HepG2 (cell line): ENCODE data around the gene COQ5. TPM values are rescaled to one million over a fixed set of nuclear protein-coding genes. Genes with fewer than 3 reads are reported as not detected.

Experiments used
- ATAC-seq: fragments of 200-7000 bp; cut with Tn5 transposase; 3 replicates; pipeline ENCODE4 v1.9.1; 2020; ENCODE audit warnings: mild to moderate bottlenecking, moderate library complexity
- BruUV-seq: library from RNA; stranded (reverse); fragments of 400-500 nt; replicated peaks from 2 replicates; lab custom pipeline; 2021; lab: Mats Ljungman, UMichigan
- CTCF ChIA-PET: fragments of 300-600 bp; formaldehyde crosslinking; extraction: SDS; loops from one replicate; lab custom pipeline; 2021; ENCODE audit warnings: low total read pairs, inconsistent platforms, low intra/inter-chr PET ratio; lab: Yijun Ruan, JAX
- POLR2A ChIA-PET: fragments of 350-600 bp; sonication (Branson Sonifier 250); formaldehyde crosslinking; loops from one replicate; lab custom pipeline; 2020; ENCODE audit warnings: antibody characterized with exemption, inconsistent platforms; lab: Yijun Ruan, JAX
- DNase-seq: peaks from one replicate; pipeline ENCODE4 v3.0.0-alpha.2; 2015; ENCODE audit warnings: low spot score
- FAIRE-seq: peaks from 3 replicates; lab custom pipeline; 2011; peaks lifted over from hg19 to GRCh38; lab: Jason Lieb, UNC
- H2AFZ ChIP-seq: one replicate; pipeline ENCODE4 v1.6.1; 2011; ENCODE audit warnings: low read length, inconsistent platforms
- H3K27ac ChIP-seq: fragments of 300-600 bp; 3 replicates; pipeline ENCODE4 v1.8.0; 2011; ENCODE audit warnings: mixed run types, mild to moderate bottlenecking, mixed read lengths, low read length, inconsistent platforms; ENCODE audit not compliant: insufficient read depth; ENCODE audit errors: extremely low read length
- H3K27me3 ChIP-seq, 2 experiments: fragments of 200-600 bp in 1 of 2; 2 replicates in 1 of 2; 3 replicates in 1 of 2; pipeline versions ENCODE4 v1.6.0 to v1.8.0; 2011; ENCODE audit warnings: low read length in 2 of 2, mild to moderate bottlenecking in 2 of 2, moderate library complexity in 2 of 2, inconsistent platforms in 1 of 2; ENCODE audit not compliant: insufficient read depth in 2 of 2, control insufficient read depth in 1 of 2
- H3K36me3 ChIP-seq, 2 experiments: fragments of 200-600 bp in 1 of 2; replicated peaks in 1 of 2; 2 replicates in 1 of 2; 3 replicates in 1 of 2; pipeline versions ENCODE4 v1.5.1 to v1.8.0; 2011; ENCODE audit warnings: low read length in 2 of 2, inconsistent platforms in 1 of 2; ENCODE audit not compliant: insufficient read depth in 2 of 2, control insufficient read depth in 1 of 2
- H3K4me1 ChIP-seq: 2 replicates; pipeline ENCODE4 v1.5.1; 2012; ENCODE audit warnings: low read length, inconsistent platforms; ENCODE audit not compliant: insufficient read depth
- H3K4me2 ChIP-seq: 2 replicates; pipeline ENCODE4 v1.6.0; 2011; ENCODE audit warnings: low read depth, low read length, inconsistent platforms
- H3K4me3 ChIP-seq, 3 experiments: fragments of 200-600 bp in 1 of 3; sonication (generic), shearing (Covaris generic) in 1 of 3; replicated peaks in 1 of 3; 2 replicates each; pipeline ENCODE4 v1.5.1; 2011 to 2016; ENCODE audit warnings: low read length in 3 of 3, inconsistent platforms in 2 of 3, low read depth in 2 of 3, mild to moderate bottlenecking in 2 of 3, control low read depth in 1 of 3, mixed read lengths in 1 of 3; ENCODE audit not compliant: insufficient read depth in 1 of 3
- H3K79me2 ChIP-seq: one replicate; pipeline ENCODE4 v1.6.1; 2011; ENCODE audit warnings: low read length, inconsistent platforms; ENCODE audit not compliant: insufficient read depth
- H3K9ac ChIP-seq: 2 replicates; pipeline ENCODE4 v1.6.0; 2011; ENCODE audit warnings: mild to moderate bottlenecking, low read depth, low read length, inconsistent platforms; ENCODE audit not compliant: insufficient read depth
- H3K9me3 ChIP-seq: 2 replicates; pipeline ENCODE4 v1.5.1; 2012; ENCODE audit warnings: mild to moderate bottlenecking, low read length
- H4K20me1 ChIP-seq: 2 replicates; pipeline ENCODE4 v1.6.0; 2011; ENCODE audit warnings: inconsistent platforms, mild to moderate bottlenecking, low read length, moderate library complexity; ENCODE audit not compliant: insufficient read depth
- HNRNPL ChIP-seq: fragments of 200-400 bp; formaldehyde crosslinking; IDR thresholded peaks from 2 replicates; pipeline ENCODE4 v1.6.1; 2017; ENCODE audit warnings: mild to moderate bottlenecking, low read depth, low read length
- KLF13 ChIP-seq: sonication (generic); formaldehyde crosslinking; IDR thresholded peaks from 2 replicates; pipeline ENCODE4 v1.4.0; 2020; ENCODE audit warnings: mild to moderate bottlenecking, missing genetic modification reagents
- MYC ChIP-seq: sonication (generic); formaldehyde crosslinking; IDR thresholded peaks from 2 replicates; pipeline ENCODE4 v1.9.0; 2021; ENCODE audit warnings: missing genetic modification reagents, borderline replicate concordance
- RFXANK ChIP-seq: IDR thresholded peaks from 2 replicates; pipeline ENCODE4 v1.6.1; 2016
- SOX13 ChIP-seq, 3 experiments: fragments of 450-650 bp in 1 of 3; sonication (generic) in 1 of 3; formaldehyde crosslinking in 1 of 3; IDR thresholded peaks in 2 of 3; conservative IDR thresholded peaks in 1 of 3; 2 replicates each; pipeline versions ENCODE4 v1.5.0 to v1.6.1; 2016 to 2020; ENCODE audit warnings: antibody characterized with exemption in 1 of 3, mild to moderate bottlenecking in 1 of 3, missing compliant biosample characterization in 1 of 3, missing genetic modification reagents in 1 of 3, moderate library complexity in 1 of 3
- SYNCRIP ChIP-seq: fragments of 200-400 bp; formaldehyde crosslinking; IDR thresholded peaks from 2 replicates; pipeline ENCODE4 v1.6.1; 2018; ENCODE audit warnings: mild to moderate bottlenecking, low read depth, low read length; ENCODE audit not compliant: insufficient read depth
- TMF1 ChIP-seq: sonication (generic); formaldehyde crosslinking; IDR thresholded peaks from 2 replicates; pipeline ENCODE4 v1.8.1; 2022; ENCODE audit warnings: low read depth, missing genetic modification reagents
- ZC3H13 ChIP-seq: sonication (generic); formaldehyde crosslinking; IDR thresholded peaks from 2 replicates; pipeline ENCODE4 v1.8.1; 2023; ENCODE audit warnings: mild to moderate bottlenecking, missing genetic modification reagents, moderate library complexity
- ZNF235 ChIP-seq: sonication (generic); formaldehyde crosslinking; IDR thresholded peaks from 2 replicates; pipeline ENCODE4 v1.8.1; 2023; ENCODE audit warnings: mild to moderate bottlenecking, missing genetic modification reagents, borderline replicate concordance
- ZNF484 ChIP-seq: sonication (generic); formaldehyde crosslinking; IDR thresholded peaks from 2 replicates; pipeline ENCODE4 v1.5.1; 2020; ENCODE audit warnings: mild to moderate bottlenecking, low read depth, missing genetic modification reagents, borderline replicate concordance
- ZNF558 ChIP-seq: sonication (generic); formaldehyde crosslinking; IDR thresholded peaks from 2 replicates; pipeline ENCODE4 v1.9.0; 2022; ENCODE audit warnings: mild to moderate bottlenecking, missing genetic modification reagents, borderline replicate concordance
- ZNF569 ChIP-seq: sonication (generic); formaldehyde crosslinking; IDR thresholded peaks from 2 replicates; pipeline ENCODE4 v1.5.0; 2020; ENCODE audit warnings: mild to moderate bottlenecking, missing genetic modification reagents, moderate library complexity, borderline replicate concordance
- ZNF598 ChIP-seq: sonication (generic); formaldehyde crosslinking; IDR thresholded peaks from 2 replicates; pipeline ENCODE4 v1.5.1; 2020; ENCODE audit warnings: mild to moderate bottlenecking, missing genetic modification reagents, borderline replicate concordance
- ZNF775 ChIP-seq: sonication (generic); formaldehyde crosslinking; IDR thresholded peaks from 2 replicates; pipeline ENCODE4 v1.4.0; 2020; ENCODE audit warnings: missing genetic modification reagents, mild to moderate bottlenecking, moderate library complexity, borderline replicate concordance
- WGBS: methylation state at CpG from one replicate; pipeline ENCODE4 v1.1.6; 2017; ENCODE audit warnings: low lambda C conversion rate; 5-methylcytosine and 5-hydroxymethylcytosine counted together
- in situ Hi-C: cut with HindIII; loops from 2 replicates; pipeline ENCODE4 v1.10.0; 2017; ENCODE audit warnings: low pct_unique_long_range_greater_than_20kb; ENCODE audit not compliant: extremely low pct_ligation_motif_present
- intact Hi-C: fragments of 100-400 bp; cut with micrococcal nuclease; formaldehyde crosslinking; loops from one replicate; pipeline ENCODE4 v1.10.0; 2022; ENCODE audit not compliant: unreplicated experiment
- polyA plus RNA-seq, 8 experiments: library from polyadenylated mRNA; depleted of rRNA in 3 of 8; stranded (reverse) in 7 of 8; unstranded in 1 of 8; fragments of >200 nt; fragmentation: Illumina TruSeq in 4 of 8; extraction: Trizol in 4 of 8; gene quantifications; 2 replicates each; pipeline versions ENCODE4 v1.2.1 to v1.2.3, GENCODE V29; 2011 to 2016; ENCODE audit warnings: low read depth in 4 of 8, missing spikeins in 1 of 8, mixed read lengths in 1 of 8; ENCODE audit not compliant: insufficient read depth in 1 of 8
- total RNA-seq, 5 experiments: library from RNA; depleted of rRNA; stranded (reverse); fragments of >200 nt; fragmentation: Illumina TruSeq; extraction: Trizol; gene quantifications; 2 replicates each; pipeline ENCODE4 v1.2.3, GENCODE V29; 2016; ENCODE audit warnings: low read depth in 1 of 5
- TF ChIP-seq, protein P1 (sequence below): sonication (generic); formaldehyde crosslinking; IDR thresholded peaks from 2 replicates; pipeline ENCODE4 v1.9.0; 2022; ENCODE audit warnings: missing genetic modification reagents, mild to moderate bottlenecking, borderline replicate concordance
- TF ChIP-seq, protein P2 (sequence below): sonication (generic); formaldehyde crosslinking; IDR thresholded peaks from 2 replicates; pipeline ENCODE4 v1.4.0; 2020; ENCODE audit warnings: mild to moderate bottlenecking, low read depth, missing genetic modification reagents

The COQ5 gene
- total and polyA plus RNA-seq, 2 of the 13 experiments (the other 11 are each of a cell fraction or from before 2014, with no cell fraction given), result 36.4 to 41.5 TPM

DNA sequence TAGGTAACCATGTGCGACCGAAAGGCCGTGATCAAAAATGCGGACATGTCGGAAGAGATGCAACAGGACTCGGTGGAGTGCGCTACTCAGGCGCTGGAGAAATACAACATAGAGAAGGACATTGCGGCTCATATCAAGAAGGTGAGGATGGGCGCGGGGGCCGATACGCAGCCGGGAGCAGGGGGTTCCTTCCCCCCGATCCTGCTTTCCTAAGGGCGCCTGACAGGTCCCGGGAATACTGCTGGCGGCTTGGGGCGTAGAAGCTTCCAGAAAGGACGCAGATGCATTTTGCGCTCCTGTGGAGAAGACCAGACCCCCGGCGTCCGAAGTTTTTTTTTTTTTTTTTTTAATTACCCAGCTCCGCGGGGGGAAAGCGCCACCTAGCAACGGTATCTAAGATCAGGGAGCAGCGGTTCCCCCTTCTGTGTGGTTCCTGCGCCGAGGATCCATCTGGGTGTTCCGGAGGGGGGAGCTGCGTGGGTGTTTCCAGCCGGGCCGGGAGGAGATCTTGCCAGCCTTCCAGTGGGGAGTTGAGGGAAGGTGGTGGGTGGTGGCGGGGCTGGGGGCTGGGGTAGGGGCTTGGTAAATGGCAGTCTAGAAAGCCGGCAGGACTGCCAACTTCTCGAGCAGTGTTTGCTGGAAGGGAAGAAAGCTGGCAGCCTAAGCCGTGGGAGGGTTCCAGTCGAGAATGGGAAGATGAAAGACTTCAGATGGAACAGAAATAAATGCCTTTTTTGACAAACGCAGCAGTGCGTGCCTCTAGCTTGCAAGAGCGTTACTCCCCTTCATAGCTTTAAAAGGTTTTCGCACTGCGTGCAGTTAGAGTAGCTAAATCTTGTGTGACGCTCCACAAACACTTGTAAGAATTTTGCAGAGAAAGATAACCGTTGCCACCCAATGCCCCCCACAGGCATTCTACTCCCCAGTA lies 32.3 kb downstream of the COQ5 start (continued):
- TF ChIP-seq, protein P1, sequence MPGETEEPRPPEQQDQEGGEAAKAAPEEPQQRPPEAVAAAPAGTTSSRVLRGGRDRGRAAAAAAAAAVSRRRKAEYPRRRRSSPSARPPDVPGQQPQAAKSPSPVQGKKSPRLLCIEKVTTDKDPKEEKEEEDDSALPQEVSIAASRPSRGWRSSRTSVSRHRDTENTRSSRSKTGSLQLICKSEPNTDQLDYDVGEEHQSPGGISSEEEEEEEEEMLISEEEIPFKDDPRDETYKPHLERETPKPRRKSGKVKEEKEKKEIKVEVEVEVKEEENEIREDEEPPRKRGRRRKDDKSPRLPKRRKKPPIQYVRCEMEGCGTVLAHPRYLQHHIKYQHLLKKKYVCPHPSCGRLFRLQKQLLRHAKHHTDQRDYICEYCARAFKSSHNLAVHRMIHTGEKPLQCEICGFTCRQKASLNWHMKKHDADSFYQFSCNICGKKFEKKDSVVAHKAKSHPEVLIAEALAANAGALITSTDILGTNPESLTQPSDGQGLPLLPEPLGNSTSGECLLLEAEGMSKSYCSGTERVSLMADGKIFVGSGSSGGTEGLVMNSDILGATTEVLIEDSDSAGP (CRISPR knock-in tag), result no peak
- peak; percentile 19; the same call in 1 of the 2 replicates for TF ChIP-seq ZNF558
- TF ChIP-seq, protein P2, sequence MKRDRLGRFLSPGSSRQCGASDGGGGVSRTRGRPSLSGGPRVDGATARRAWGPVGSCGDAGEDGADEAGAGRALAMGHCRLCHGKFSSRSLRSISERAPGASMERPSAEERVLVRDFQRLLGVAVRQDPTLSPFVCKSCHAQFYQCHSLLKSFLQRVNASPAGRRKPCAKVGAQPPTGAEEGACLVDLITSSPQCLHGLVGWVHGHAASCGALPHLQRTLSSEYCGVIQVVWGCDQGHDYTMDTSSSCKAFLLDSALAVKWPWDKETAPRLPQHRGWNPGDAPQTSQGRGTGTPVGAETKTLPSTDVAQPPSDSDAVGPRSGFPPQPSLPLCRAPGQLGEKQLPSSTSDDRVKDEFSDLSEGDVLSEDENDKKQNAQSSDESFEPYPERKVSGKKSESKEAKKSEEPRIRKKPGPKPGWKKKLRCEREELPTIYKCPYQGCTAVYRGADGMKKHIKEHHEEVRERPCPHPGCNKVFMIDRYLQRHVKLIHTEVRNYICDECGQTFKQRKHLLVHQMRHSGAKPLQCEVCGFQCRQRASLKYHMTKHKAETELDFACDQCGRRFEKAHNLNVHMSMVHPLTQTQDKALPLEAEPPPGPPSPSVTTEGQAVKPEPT, result no peak

DNA sequence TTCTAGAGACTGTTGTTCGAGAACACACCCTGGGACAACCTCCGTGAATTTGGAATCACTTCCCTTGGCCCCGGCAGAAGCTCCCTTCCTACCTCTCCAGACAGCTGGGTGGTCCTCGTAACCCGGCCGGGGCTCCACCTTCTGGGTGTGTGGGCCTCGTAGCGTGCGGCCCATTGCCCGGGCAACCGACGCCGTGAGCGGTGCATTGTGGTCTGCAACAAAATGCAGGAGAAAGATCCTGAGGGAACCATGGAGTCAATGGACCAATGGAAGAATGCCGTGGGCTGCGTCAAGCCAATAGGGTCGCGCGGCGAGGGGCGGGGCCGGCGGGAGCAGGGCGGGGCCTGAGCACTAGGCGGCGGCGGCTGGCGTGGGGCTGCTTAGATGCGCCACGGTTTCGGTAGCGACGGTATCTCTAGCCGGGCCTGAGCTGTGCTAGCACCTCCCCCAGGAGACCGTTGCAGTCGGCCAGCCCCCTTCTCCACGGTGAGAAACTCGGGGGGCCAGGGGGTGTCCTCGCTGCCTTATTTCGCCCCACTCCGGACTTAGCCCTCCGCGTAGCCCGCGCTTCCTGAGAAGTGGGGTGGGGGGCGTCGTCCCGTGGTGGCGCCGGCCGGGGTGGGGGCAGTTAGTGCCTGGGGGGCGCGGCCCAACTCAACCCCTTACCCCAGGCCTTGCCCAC lies 33.1 kb downstream of the COQ5 start, which contains the start of gene DYNLL1:
Gene DYNLL1, plus strand, starts transcription at position 383 of the 682 bp plus-strand sequence. CDS start 309 bp downstream, outside the sequence.
- Histone ChIP-seq H3K79me2 (peaks cover 27% of the 10 kb centered on the region), H3K36me3 (peaks cover 3 to 9% of the 10 kb centered on the region in 2 experiments; a peak in 3 of 5 replicates), H3K27ac (peak within 1 kb of the TSS; percentile 69), H3K4me2 (peak within 1 kb of the TSS; percentile 98), H3K9me3 (no peaks in the 10 kb centered on the region), H2AFZ (no peak within 1 kb of the TSS), H3K9ac (peak within 1 kb of the TSS; percentile 88), H4K20me1 (peaks cover 10% of the 10 kb centered on the region), H3K4me1 (peaks cover 28% of the 10 kb centered on the region), H3K27me3 (no peaks in the 10 kb centered on the region; a peak in 1 of 5 replicates), H3K4me3 (peak within 1 kb of the TSS; percentile 95 to 100 (median 97))
- ChIA-PET CTCF (no interaction called here), POLR2A (interaction anchor here (0.6 to 2.8 kb wide), 15 partner anchors 9 to 268 kb away, joined by 3 to 30 read pairs (median 6); partner anchors contain the start of genes COQ5, POP5, RNU4-1 and RNU4-2)
- 0% methylated on average over 5 of the region's 53 CpGs for WGBS
- peak; percentile 86 for FAIRE-seq
- intact Hi-C loops, result loop anchor here (2.0 to 5.0 kb wide), 2 partner anchors 27 to 41 kb away; partner anchors contain the start of gene SRSF9
- ATAC-seq, result peak; percentile 94
- DNase-seq, result peak; percentile 93
- in situ Hi-C loops, result no loop called here
- no TSS peak for BruUV-seq
- peak; percentile 79; the same call in 1 of the 2 replicates for TF ChIP-seq MYC (CRISPR knock-in tag)
- no peak for TF ChIP-seq KLF13 (CRISPR knock-in tag)
- no peak for TF ChIP-seq HNRNPL
- no peak for TF ChIP-seq TMF1 (CRISPR knock-in tag)
- no peak for TF ChIP-seq ZNF775 (CRISPR knock-in tag)
- TF ChIP-seq SOX13 (IDR thresholded peaks at IDR 0.05), result no peak
- TF ChIP-seq SOX13 (CRISPR knock-in tag; conservative IDR thresholded peaks at IDR 0.05 in 1 of 2, IDR thresholded peaks at IDR 0.05 in 1 of 2), result peak in 1 of 2 experiments; percentile 30; a peak in 1 of 4 replicates
- peak; percentile 82; the same call in 1 of the 2 replicates for TF ChIP-seq RFXANK (CRISPR knock-in tag)
- no peak for TF ChIP-seq ZNF484 (CRISPR knock-in tag)
- no peak for TF ChIP-seq ZC3H13 (CRISPR knock-in tag)
- TF ChIP-seq ZNF235 (CRISPR knock-in tag), result 0 out of 2 replicates have a peak, but pooled peaks have one; percentile 87
- TF ChIP-seq ZNF569, result no peak
- no peak for TF ChIP-seq SYNCRIP
- TF ChIP-seq ZNF598 (CRISPR knock-in tag), result no peak
